Testis (tissue), 3 donors: Measurements from ENCODE around the gene KIFC1. TPM values are rescaled to one million over a fixed set of nuclear protein-coding genes. Genes with fewer than 3 reads are reported as not detected.

Experiments
- DNase-seq: peaks from one replicate; pipeline ENCODE4 v3.0.0-alpha.2; 2019
- H3K27ac ChIP-seq, 2 donors: fragments of 200-600 bp; sonication (generic); one replicate each; pipeline ENCODE4 v1.5.1; 2019
- H3K27me3 ChIP-seq: fragments of 200-600 bp; sonication (generic); one replicate; pipeline ENCODE4 v1.5.1; 2019
- H3K36me3 ChIP-seq: fragments of 200-600 bp; sonication (generic); one replicate; pipeline ENCODE4 v1.5.1; 2017; ENCODE audit warnings: low read depth; ENCODE audit errors: missing control alignments
- H3K4me1 ChIP-seq: fragments of 200-600 bp; sonication (generic); one replicate; pipeline ENCODE4 v1.5.1; 2019
- H3K4me3 ChIP-seq, 2 donors: fragments of 200-600 bp; sonication (generic); one replicate each; pipeline ENCODE4 v1.5.1; 2017 to 2019
- H3K9me3 ChIP-seq: fragments of 200-600 bp; sonication (generic); one replicate; pipeline ENCODE4 v1.5.1; 2017
- CTCF ChIP-seq, 3 experiments: fragments of 450-650 bp in 2 of 3; fragments of 200-600 bp in 1 of 3; sonication (generic) in 1 of 3; IDR thresholded peaks; one replicate each; pipeline ENCODE4 v1.5.1; 2016 to 2019; ENCODE audit warnings: antibody characterized with exemption in 3 of 3, mild to moderate bottlenecking in 2 of 3, moderate library complexity in 1 of 3
- POLR2A ChIP-seq: fragments of 450-650 bp; IDR thresholded peaks from one replicate; pipeline ENCODE4 v1.6.1; 2017; ENCODE audit warnings: antibody characterized with exemption, mild to moderate bottlenecking, moderate library complexity
- WGBS, 2 donors: methylation state at CpG; one replicate each; pipeline ENCODE4 v1.1.5; 2018; 5-methylcytosine and 5-hydroxymethylcytosine counted together
- intact Hi-C: fragments of 100-400 bp; cut with DNase I; formaldehyde crosslinking; loops from one replicate; pipeline ENCODE4 v1.15.1; 2023; ENCODE audit warnings: low total_unique reads
- polyA plus RNA-seq: library from polyadenylated mRNA; stranded (reverse); fragments of 350-450 nt; fragmentation: Illumina TruSeq; extraction: RNeasy Lipid Tissue Mini Kit (QIAGEN cat#74804); gene quantifications from one replicate; pipeline ENCODE4 v1.2.3, GENCODE V29; 2014; ENCODE audit warnings: low read depth, low replicate concordance; ENCODE audit not compliant: insufficient read depth
- total RNA-seq, 2 donors: library from RNA; depleted of rRNA; stranded (reverse); fragments of >200 nt; gene quantifications; one replicate each; pipeline ENCODE4 v1.2.3, GENCODE V29; 2016

KIFC1 gene
- total and polyA plus RNA-seq, 3 donors from 2014 or later = 19.8 to 22.5 (median 20.2) TPM

- Histone ChIP-seq H3K36me3 (no peaks in the 10 kb centered on the region), H3K27ac (no peak overlapping the region), H3K9me3 (no peaks in the 10 kb centered on the region), H3K27me3 (no peaks in the 10 kb centered on the region), H3K4me1 (peaks cover 42% of the 10 kb centered on the region), H3K4me3 (no peak overlapping the region)
- no peak for TF ChIP-seq CTCF (IDR thresholded peaks at IDR 0.05)
- TF ChIP-seq POLR2A = no peak
- no peak for DNase-seq
- intact Hi-C loops = no loop called here
- 45 to 53% methylated on average over 2 of the region's 2 CpGs for WGBS, 2 donors
These were observed 38.7 kb downstream of the KIFC1 start for GRCh38 chr6:33430334-33430733.

- WGBS, 2 donors = 16 to 18% methylated on average over 12 of the region's 12 CpGs
- Histone ChIP-seq H3K27me3 (no peaks in the 10 kb centered on the region), H3K9me3 (no peaks in the 10 kb centered on the region), H3K4me1 (peaks cover 42% of the 10 kb centered on the region), H3K27ac (no peak overlapping the region), H3K4me3 (no peak overlapping the region), H3K36me3 (no peaks in the 10 kb centered on the region)
- intact Hi-C loops = no loop called here
- TF ChIP-seq CTCF (IDR thresholded peaks at IDR 0.05) = no peak
- no peak for TF ChIP-seq POLR2A
- peak; percentile 72 for DNase-seq
These were observed 39.6 kb downstream of the KIFC1 start for GRCh38 chr6:33430991-33431879.

GRCh38 chr6:33431880-33432541 lies 40.4 kb downstream of the KIFC1 start:
- WGBS, 2 donors = 68% methylated on average over 12 of the region's 12 CpGs
- Histone ChIP-seq H3K4me1 (peaks cover 34% of the 10 kb centered on the region), H3K36me3 (no peaks in the 10 kb centered on the region), H3K9me3 (no peaks in the 10 kb centered on the region), H3K27me3 (no peaks in the 10 kb centered on the region), H3K27ac (no peak overlapping the region), H3K4me3 (no peak overlapping the region)
- no peak for TF ChIP-seq CTCF (IDR thresholded peaks at IDR 0.05)
- no peak for TF ChIP-seq POLR2A
- no peak for DNase-seq
- intact Hi-C loops = no loop called here

- Histone ChIP-seq H3K36me3 (no peaks in the 10 kb centered on the region), H3K27ac (no peak overlapping the region), H3K4me3 (no peak overlapping the region), H3K9me3 (no peaks in the 10 kb centered on the region), H3K4me1 (peaks cover 29% of the 10 kb centered on the region), H3K27me3 (no peaks in the 10 kb centered on the region)
- TF ChIP-seq POLR2A (no peak), CTCF (IDR thresholded peaks at IDR 0.05) (no peak)
- 82 to 86% methylated on average over 10 of the region's 10 CpGs for WGBS, 2 donors
- intact Hi-C loops = no loop called here
- no peak for DNase-seq
These were observed 40.9 kb downstream of the KIFC1 start for GRCh38 chr6:33432546-33432945.
